HG03457 (cell line): Measurements from ENCODE around the gene CCT7.
"Not testable (repeated sequence)": the region's sequence is repeated elsewhere in the genome, so short reads cannot be mapped to it uniquely, and the experiment has no call there.

Source experiments
- ATAC-seq: cut with Tn5 transposase; IDR thresholded peaks from one replicate; pipeline ENCODE4 v1.9.1; 2021; ENCODE audit warnings: moderate number of reproducible peaks; ENCODE audit not compliant: unreplicated experiment

The CCT7 gene

DNA sequence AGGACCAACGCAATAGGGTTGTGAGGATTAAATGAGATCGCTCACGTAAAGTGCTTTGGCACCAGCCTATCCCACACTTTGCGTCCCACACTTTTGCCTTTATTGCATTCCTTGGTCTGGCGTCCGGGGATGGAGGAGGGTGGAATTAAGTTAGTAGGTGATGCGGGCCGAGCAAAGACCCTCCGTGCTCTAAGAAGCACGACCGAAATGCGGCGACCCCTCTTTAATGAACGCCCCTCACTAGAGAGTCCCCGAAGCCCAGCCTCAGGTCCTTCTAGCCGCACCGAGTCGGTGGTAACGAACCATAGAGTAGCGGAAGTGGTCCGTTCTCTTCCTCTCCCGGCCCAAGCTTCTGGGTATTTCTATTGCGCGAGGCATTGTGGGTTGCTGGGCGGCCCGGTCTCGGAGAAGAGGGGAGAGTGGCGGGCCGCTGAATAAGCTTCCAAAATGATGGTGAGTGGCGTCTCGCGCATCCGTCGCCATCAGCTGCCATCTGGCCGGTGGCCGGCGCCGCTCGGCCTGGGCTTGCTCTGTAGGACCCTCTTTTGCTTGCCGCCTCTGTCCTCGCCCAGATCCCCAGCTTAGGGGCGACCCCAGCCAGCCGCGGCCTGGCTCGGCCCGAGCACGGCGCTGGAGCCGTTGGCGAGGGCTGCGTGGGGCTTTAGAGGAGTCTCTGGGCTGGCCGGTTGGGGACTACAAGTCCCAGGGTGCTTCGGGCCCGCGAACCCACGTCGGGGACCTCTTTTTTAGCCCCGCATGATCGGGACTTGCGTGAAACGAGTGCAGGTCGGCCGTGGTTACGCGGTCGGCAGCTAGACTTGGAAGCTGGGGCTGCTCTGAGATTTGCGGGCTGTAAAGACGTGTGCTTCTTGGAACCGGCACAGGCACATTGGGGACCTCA is at the start of gene CCT7:
Gene CCT7, plus strand, starts transcription at position 377 of the 901 bp plus-strand sequence. Its CDS starts 71 bp downstream, at position 448.
- ATAC-seq, result peak; percentile 45

DNA sequence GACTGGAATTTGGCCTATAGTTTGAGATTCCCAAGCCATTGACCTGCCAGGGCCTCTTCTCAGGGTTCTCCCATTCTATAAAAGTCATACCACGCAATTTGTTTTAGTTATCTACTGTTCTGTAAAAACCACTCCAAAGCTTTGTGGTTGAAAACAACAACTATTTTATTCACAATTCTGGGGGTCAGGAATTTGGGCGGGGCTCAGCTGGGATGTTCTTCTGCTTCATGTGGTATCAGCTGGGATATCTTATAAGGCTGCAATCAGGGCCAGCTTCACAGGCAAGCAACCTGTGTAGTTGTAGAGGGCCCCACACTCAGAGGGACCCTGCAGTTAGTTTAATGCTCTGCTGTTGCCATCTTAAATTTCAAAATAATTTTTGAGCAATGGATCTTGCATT is 48.1 kb upstream of the CCT7 start:
- ATAC-seq, result no peak

DNA sequence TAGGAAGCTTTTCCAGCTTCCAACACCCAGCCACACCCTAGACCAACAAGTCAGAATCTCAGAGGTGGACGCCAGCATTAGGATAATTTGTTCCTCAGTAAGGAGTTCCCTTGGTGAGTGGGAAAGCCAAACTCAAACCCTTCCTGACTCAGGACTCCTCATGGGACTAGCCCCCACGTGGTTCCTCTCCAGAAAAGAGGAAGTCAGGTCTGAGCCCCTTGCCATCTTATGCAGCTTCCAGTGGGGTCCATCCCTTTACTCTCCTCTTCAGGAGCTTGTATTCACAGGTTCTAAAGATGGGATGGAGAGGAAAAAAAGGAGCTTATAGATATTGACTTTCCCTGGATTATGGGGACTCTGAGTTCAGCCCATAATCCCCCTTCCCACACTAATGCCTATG is 46.6 kb upstream of the CCT7 start:
- no peak for ATAC-seq

DNA sequence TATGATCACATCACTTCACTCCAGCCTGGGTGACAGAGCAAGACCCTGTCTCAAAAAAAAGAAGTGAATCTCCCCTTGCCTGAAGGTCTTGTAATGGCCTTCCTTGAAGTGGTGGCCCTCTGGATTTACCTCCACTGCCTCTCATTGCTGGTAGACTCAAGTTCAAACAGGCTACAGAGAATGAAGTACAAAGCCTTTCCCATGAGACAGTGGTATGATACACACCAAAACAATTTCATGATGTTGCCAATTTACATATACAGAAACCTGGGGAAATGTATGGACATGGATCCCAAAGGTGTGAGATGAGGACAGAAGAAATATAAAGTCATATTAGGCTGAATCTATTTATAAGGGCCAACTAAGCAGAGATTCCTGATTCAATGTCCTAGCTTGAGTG is 36.5 kb upstream of the CCT7 start:
- no peak for ATAC-seq

DNA sequence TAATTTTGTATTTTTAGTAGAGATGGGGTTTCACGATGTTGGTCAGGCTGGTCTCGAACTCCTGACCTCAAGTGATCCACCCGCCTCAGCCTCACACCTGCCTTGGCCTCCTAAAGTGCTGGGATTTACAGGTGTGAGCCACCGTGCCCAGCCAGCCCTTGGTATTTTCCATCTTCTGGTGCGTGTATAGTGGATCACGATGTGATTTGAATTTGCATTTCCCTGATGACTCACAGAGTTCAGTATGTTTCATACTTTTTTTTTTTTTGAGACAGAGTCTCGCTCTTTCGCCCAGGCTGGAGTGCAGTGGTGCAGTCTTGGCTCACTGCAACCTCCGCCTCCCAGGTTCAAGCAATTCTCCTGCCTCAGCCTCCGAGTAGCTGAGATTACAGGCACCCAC is 33.8 kb upstream of the CCT7 start:
- not testable (repeated sequence) for ATAC-seq

DNA sequence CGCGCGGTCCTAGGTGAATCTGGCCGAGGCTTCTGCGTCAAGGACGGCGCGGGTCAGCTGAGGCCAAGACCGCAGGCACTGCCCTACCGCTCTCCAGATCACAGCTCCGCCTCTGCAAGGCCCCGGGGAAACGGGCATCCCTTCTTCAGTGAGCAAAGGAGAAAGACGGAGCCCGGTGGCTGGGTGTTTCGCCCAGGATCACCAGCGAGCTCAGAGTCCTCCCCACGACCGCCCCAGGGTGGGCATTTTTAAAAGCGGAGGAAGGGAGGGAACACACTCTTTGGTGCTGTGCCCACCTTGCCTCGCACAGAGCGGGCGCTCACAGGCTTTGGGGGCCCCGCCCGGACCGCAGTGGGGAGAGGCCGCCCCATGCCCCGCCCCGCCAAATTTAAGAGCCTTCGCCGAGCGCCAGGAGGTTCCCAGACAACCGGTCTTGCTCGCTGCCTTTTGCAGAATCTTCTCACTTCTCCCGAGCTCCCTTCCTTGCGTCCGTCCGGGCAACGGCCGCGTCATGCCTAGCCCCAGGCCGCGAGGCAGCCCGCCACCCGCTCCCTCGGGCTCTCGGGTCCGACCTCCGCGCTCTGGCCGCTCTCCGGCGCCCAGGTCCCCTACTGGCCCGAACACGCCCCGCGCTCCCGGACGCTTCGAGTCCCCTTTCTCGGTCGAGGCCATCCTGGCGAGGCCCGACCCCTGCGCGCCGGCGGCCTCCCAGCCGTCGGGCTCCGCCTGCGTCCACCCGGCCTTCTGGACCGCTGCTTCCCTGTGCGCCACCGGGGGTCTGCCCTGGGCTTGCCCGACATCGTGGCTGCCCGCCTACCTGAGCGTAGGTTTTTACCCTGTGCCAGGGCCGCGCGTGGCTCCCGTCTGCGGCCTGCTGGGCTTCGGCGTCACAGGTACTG is 31.7 kb upstream of the CCT7 start, which contains the start of gene NOTO:
Gene NOTO, plus strand, starts transcription at position 419 of the 899 bp plus-strand sequence. Its CDS starts 93 bp downstream, at position 512.
- ATAC-seq, result no peak

DNA sequence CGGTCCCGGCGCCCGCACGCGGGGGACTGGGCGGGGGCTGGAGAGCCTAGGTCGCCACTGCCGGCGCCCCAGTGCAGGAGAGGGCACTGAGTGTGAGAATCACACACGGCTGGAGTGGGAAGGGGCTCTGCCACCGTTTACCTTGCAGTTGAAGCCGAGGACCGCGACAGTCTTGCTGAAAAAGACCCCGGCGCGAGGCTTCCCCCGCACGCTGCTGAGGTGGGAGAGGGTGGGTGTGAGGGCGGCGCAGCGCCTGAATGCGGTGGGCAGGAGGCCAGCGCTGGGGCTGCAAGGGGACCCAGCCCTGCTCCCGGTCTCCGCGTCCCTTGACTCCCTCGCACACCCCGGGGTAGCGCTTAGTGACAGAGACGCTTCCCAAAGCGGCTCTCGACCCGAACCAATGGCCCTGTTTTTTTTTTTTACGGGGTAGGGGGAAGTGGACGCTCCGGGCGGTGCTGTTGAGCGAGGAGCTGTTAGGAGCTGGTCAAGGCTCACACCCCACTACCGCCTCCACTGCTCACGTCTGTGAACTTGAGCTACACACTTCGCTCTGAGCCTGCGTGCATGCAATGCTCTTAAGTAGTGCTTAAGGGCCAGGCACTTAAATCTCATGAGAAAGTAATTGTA is 30.9 kb upstream of the CCT7 start:
- no peak for ATAC-seq

DNA sequence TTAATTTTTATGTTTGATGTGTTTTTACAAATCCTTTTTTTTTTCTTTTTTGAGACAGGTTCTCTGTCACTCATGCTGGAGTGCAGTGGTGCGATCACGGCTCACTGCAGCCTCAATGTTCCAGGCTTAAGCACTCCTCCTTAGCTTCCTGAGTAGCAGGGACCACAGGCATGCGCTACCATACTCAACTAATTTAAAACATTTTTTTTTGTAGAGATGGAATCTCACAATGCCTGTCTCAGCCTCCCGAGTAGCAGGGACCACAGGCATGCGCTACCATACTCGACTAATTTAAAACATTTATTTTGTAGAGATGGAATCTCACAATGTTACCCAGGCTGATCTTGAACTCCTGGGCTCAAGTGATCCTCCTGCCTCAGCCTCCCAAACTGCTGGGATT is 28.5 kb upstream of the CCT7 start:
- ATAC-seq, result no peak

DNA sequence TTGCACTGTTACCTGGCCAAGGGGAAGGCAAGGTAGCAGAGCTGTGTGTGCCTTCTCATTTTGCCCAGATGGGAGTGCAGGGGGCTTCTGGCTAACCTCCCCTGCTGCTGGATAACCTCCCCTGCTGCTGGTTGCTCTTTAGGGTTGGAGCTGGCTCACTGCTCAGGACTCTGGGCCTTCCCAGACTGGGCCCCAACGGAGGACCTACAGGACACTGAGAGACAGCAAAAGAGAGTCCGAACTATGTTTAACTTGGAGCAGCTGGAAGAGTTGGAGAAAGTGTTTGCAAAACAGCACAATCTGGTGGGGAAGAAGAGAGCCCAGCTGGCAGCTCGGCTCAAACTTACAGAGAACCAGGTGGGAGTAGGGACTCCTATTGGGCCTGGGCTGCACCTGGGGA is 25.9 kb upstream of the CCT7 start:
- ATAC-seq, result no peak

DNA sequence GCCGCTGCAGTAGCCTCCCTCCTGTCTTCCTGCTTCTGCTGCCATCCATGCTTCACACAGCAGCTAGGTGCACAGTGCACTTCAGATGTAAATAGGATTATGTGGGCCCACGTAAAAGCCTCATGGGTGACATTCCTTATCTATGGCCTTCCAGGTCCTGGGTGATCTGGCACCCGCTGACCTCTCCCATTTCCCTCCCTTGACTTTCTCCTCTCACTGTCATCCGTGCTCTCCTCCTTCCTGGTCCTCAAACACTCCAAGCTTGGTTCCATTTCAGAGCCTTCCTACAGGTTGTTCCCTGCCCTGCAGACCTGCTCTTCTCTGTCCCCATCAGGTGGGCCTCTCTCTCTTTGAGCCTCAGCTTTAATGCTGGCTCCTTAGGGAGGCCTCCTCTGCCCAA is 24.1 kb upstream of the CCT7 start:
- ATAC-seq, result no peak

DNA sequence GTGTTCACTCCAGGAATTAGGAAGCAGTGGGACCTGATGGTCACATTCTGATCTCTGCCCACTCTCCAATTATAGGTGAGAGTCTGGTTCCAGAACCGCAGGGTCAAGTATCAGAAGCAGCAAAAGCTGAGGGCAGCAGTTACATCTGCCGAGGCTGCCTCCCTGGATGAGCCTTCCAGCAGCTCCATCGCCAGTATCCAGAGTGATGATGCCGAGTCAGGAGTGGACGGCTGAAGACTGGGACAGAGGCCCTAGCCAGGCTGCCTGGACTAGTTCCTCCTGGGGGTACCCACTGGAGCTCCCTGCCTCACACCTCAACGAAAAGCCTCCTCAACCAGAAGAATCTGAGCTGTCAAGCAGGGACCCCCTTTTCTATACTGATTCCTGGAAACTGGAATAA is 23.4 kb upstream of the CCT7 start:
- no peak for ATAC-seq

DNA sequence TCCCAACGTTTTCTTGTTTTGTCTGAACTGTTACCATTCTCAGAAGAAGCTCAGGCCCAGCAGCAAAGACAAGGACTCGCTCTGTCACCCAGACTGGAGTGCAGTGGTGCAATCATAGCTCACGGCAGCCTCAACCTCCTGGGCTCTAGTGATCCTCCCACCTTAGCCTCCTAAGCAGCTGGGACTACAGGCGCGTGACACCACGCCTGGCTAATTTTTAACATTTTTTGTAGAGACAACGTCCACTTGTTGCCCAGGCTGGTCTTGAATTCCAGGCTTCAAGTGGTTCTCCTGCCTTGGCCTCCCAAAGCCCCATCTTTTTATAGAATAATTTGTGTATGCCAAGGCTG is 22.0 kb upstream of the CCT7 start:
- no peak for ATAC-seq

DNA sequence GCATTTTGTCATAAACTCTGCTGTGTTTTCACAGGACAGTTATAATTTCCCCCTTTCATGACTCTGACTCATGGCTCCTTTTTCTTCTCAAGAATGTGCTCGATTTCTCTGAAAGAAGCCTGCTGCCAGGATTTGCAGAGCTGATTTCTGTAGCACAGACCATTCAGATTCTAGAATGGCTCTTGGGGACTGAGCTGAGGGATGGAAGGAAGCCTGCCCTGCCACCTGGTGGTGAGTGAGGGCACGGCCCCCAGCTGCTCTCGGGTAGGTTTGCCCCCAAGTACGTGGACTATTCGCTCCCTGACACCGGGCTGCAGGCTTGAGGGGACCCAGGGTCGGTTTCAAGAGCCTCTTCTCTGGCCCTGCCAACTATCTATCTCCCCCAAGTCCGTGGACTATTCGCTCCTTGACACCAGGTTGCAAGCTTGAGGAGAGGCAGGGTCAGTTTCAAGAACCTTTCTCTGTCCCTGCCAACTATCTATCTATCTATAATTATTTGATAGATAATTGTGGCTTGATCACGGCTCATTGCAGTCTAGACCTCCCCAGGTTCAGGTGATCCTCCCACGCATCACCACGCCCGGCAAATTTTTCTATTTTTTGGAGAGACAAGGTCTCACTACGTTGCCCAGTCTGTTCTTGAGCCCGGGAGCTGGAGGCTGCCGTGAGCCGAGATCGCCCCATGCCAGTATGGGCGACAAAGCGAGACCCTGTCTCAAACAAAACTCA is 21.5 kb upstream of the CCT7 start:
- ATAC-seq, result peak; percentile 51

DNA sequence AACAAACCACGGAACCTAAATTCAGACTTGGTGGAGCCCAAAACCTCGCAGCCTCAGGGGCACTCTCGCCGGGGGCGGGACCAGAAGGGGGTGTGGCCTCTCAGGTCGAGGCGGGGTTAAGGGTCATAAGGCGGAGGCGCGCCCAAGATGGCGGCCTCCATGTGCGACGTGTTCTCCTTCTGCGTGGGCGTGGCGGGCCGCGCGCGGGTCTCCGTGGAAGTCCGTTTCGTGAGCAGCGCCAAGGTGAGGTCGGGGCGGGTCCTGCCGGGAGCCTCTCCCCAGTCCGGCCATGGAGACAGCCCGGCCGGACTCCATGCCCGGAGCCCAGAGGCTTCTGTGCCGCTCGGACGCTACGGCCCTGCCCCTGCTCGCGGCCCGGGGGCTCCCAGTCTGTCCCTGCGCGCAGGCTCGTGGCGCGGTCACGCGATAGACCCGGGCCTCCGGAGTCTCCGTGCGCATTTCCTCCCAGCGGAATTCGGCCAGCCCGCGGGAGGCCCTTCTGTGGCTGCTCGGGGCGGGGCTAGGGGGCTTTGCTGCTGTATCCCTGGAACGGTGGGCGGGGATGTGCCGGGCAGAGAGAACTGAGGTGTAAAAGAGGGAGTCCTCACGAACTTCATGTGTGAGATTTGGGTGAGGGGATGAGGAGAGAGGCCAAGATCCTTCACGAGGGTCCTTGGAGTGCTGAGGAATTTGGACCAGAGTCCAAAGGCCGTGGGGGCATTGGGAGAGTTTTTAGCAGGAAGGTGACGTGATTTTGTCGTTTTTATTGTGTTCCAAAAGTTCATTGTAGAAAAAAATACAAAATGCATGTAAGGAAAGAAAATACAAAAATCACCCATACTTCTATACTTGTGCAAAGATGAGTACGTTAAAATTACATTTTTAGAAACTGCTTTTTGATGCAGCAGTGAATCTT is 19.7 kb upstream of the CCT7 start, which contains the start of gene SMYD5:
Gene SMYD5, plus strand, starts transcription at position 126 of the 916 bp plus-strand sequence. Its CDS starts 22 bp downstream, at position 148.
- ATAC-seq, result peak; percentile 70

DNA sequence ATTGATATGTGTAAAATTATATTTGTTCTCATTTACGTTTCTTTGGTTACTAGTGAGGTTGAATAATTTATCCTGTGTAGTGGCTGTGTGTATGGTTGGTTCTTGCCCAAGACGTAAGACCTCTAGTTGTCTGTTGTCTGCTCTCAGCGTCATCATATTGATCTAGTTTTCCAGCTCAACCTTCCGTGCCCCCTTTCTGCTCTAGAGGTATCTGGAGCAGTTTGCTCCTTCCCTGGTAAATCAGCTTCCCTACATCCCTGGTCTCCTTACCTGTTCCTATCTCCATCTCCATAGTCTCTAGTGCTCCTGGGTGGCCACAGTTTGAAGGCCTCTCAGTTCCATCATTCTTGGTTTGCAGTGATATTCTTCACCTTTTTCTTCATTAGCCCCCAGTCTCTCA is 18.9 kb upstream of the CCT7 start:
- no peak for ATAC-seq

DNA sequence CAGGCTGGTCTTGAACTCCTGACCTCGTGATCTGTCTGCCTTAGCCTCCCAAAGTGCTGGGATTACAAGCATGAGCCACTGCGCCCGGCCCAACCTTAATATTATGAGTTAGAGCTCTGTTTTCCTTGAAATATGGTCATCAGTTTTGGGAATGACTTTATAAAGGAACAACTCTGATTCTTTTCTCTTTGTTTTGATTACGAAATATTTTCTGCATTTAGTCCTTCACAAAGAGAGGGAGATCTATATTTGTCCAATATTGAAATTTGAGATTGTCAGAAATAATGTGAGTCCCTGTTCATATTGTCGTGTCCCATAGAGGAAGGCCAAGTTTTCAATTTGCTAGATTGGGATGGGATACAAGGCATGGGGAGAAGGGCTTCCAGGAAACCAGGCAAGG is 16.9 kb upstream of the CCT7 start:
- no peak for ATAC-seq

DNA sequence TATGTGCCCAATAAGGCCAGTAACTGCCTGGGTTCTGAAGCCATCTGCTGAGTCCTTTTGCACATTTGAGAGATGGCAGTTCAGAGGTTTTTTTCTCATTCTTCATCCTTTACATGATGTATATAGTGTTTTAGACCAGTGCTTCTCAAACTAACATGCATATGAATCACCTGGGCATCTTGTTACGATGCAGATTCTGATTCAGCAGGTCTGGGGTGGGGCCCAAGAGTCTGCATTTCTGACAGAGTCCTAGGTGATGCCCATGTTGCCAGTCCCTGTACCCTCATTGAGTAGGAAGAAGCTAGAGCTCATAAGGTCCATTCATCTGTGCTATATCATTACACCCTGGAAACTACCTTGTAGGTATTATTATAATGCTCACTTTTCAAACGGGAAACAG is 16.3 kb upstream of the CCT7 start:
- no peak for ATAC-seq

DNA sequence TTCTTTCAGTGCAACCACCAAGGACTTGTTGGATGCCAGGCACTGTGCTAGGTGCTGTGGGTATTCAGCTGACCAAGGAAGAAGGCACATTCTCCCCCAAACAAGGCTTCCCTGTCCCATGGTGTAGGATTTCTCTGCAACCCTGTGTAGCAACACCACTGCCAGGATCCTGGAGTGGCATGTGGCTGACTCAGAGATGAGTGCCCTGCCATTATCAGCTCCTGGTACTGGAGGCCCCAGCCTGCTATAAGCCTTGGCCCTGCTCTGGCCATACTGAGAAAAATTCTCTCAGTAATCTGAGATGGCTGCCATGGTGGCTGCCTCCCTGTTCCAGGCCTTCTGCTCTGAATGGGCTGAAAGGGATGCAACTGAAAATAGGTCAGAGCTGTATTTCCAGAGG is 15.8 kb upstream of the CCT7 start:
- ATAC-seq, result no peak

DNA sequence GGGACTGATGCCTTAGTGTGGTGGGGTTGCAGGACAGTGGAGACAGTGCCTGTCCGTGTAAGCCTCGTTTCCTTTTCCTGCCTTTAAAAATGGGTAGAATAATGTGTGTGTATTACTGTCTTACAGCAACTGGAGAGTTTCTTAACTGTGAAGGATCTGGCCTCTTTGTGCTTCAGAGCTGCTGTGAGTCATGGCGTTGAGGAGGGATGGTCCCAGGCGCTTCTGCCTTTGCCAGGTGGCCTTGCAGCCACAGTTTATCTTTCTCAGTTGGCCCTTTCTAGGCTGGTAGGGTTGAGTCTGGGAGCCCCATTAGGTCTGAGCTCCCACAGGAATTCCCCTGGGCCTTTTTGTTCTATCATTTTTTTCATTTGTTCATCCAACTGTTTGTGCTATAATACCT is 10.3 kb upstream of the CCT7 start:
- no peak for ATAC-seq
